Pancreas (tissue), 10 donors: Measurements from ENCODE around the gene SPIRE1. TPM values are rescaled to one million over a fixed set of nuclear protein-coding genes. Genes with fewer than 3 reads are reported as not detected.

Experiments
- ATAC-seq, 4 donors: fragments of 200-7000 bp; cut with Tn5 transposase; one replicate each; pipeline versions ENCODE4 v1.8.0 to v1.9.1; 2020; ENCODE audit warnings: mild to moderate bottlenecking in 4 of 4, moderate library complexity in 4 of 4
- DNase-seq, 6 donors: peaks; one replicate each; pipeline ENCODE4 v3.0.0-alpha.2; 2020
- FAIRE-seq: peaks from 2 replicates; lab custom pipeline; 2012; peaks lifted over from hg19 to GRCh38; lab: Jason Lieb, UNC
- H3K27ac ChIP-seq, 4 donors: fragments of 200-600 bp; sonication (generic); 1 replicate in 3 of 4; 2 replicates in 1 of 4; pipeline versions ENCODE4 v1.5.0 to v1.8.0; 2020
- H3K27me3 ChIP-seq, 4 donors: fragments of 200-600 bp; one replicate each; pipeline ENCODE4 v1.8.0; 2021
- H3K36me3 ChIP-seq, 3 donors: fragments of 200-600 bp; sonication (generic) in 1 of 3; one replicate each; pipeline versions ENCODE4 v1.5.0 to v1.8.0; 2020 to 2021
- H3K4me1 ChIP-seq, 3 donors: fragments of 200-600 bp; one replicate each; pipeline ENCODE4 v1.8.0; 2021
- H3K4me3 ChIP-seq, 4 donors: fragments of 200-600 bp; sonication (generic) in 2 of 4; one replicate each; pipeline versions ENCODE4 v1.5.0 to v1.8.0; 2020 to 2021
- H3K9me3 ChIP-seq, 4 donors: fragments of 200-600 bp; one replicate each; pipeline ENCODE4 v1.8.0; 2021
- CTCF ChIP-seq, 4 donors: fragments of 200-600 bp; sonication (generic) in 3 of 4; IDR thresholded peaks; one replicate each; pipeline versions ENCODE4 v1.5.0 to v1.8.0; 2021; ENCODE audit warnings: antibody characterized with exemption in 4 of 4
- WGBS, 2 donors: extraction: QIAGEN DNeasy Blood & Tissue Kit; methylation state at CpG; one replicate each; pipeline ENCODE4 v1.1.7; 2013; 5-methylcytosine and 5-hydroxymethylcytosine counted together
- intact Hi-C, 3 donors: fragments of 100-400 bp; cut with DNase I; formaldehyde crosslinking; loops; one replicate each; pipeline versions ENCODE4 v1.11.1 to v1.14.2; 2022
- polyA plus RNA-seq, 2 donors: library from polyadenylated mRNA; stranded (reverse); fragments of 200-250 nt; gene quantifications; one replicate each; pipeline ENCODE4 v1.2.3, GENCODE V29; 2013
- total RNA-seq, 6 donors: library from RNA; stranded (reverse); fragmentation: NEBNext Ultra II Directional in 4 of 6; extraction: Animal tissue kit (Norgen Biotek cat#: 25700) in 4 of 6; gene quantifications; one replicate each; pipeline versions ENCODE4 v1.2.1 to v1.2.4, GENCODE V29; 2021 to 2023
- donor health status: healthy with polysubstance abuse.
- donor health status: DM: no; HTN: no; CAD: no; lungs with moderate emphysema.
- donor health status: DM: no; HTN: no; CAD: no.
- donor health status: control.
- donor health status: control.
- donor health status: Bipolar disorder and iron deficiency.
- donor health status: DM: yes; HTN: yes; CAD: no.
- donor health status: DM: no; HTN: no; CAD: no.
- donor health status: DM: no; HTN: no; CAD: no.
- donor health status: DM: yes; HTN: yes; CAD: no.

SPIRE1 gene
- total and polyA plus RNA-seq, 8 donors: 2.9 to 17.6 (median 10.0) TPM

GRCh38 chr18:12534820-12535219 is 123.1 kb downstream of the SPIRE1 start:
- no peak for DNase-seq
- Histone ChIP-seq H3K4me1 (no peaks in the 10 kb centered on the region), H3K27ac (no peak overlapping the region), H3K27me3 (no peaks in the 10 kb centered on the region), H3K36me3 (no peaks in the 10 kb centered on the region), H3K4me3 (no peak overlapping the region), H3K9me3 (no peaks in the 10 kb centered on the region)
- FAIRE-seq: no peak
- 92 to 93% methylated on average over 2 of the region's 2 CpGs for WGBS, 2 donors
- intact Hi-C loops: no loop called here
- ATAC-seq: no peak
- TF ChIP-seq CTCF (IDR thresholded peaks at IDR 0.05): no peak

- Histone ChIP-seq H3K9me3 (no peaks in the 10 kb centered on the region), H3K4me3 (no peak overlapping the region), H3K27ac (no peak overlapping the region), H3K4me1 (no peaks in the 10 kb centered on the region), H3K36me3 (no peaks in the 10 kb centered on the region), H3K27me3 (no peaks in the 10 kb centered on the region)
- ATAC-seq: no peak
- DNase-seq: no peak
- intact Hi-C loops: no loop called here
- TF ChIP-seq CTCF (IDR thresholded peaks at IDR 0.05): no peak
- FAIRE-seq: no peak
- 84 to 86% methylated on average over 3 of the region's 3 CpGs for WGBS, 2 donors
These were observed 125.2 kb downstream of the SPIRE1 start for GRCh38 chr18:12532661-12533060.

- H3K27ac ChIP-seq: no peak overlapping the region
- H3K36me3 ChIP-seq: no peaks in the 10 kb centered on the region
- H3K27me3 ChIP-seq: no peaks in the 10 kb centered on the region
- no peak for TF ChIP-seq CTCF (IDR thresholded peaks at IDR 0.05)
- no peaks in the 10 kb centered on the region for H3K9me3 ChIP-seq
- no peaks in the 10 kb centered on the region for H3K4me1 ChIP-seq
- 54 to 69% methylated on average over 1 of the region's 1 CpG for WGBS, 2 donors
- FAIRE-seq: no peak
- no peak for ATAC-seq
- intact Hi-C loops: no loop called here
- no peak for DNase-seq
- H3K4me3 ChIP-seq: no peak overlapping the region
These were observed 126.2 kb downstream of the SPIRE1 start for GRCh38 chr18:12531749-12532148.

GRCh38 chr18:12520442-12520992 is 137.4 kb downstream of the SPIRE1 start:
- WGBS, 2 donors: 49 to 57% methylated on average over 5 of the region's 5 CpGs
- Histone ChIP-seq H3K4me3 (no peak overlapping the region), H3K9me3 (no peaks in the 10 kb centered on the region), H3K4me1 (no peaks in the 10 kb centered on the region), H3K27me3 (no peaks in the 10 kb centered on the region), H3K27ac (no peak overlapping the region), H3K36me3 (no peaks in the 10 kb centered on the region)
- intact Hi-C loops: no loop called here
- TF ChIP-seq CTCF (IDR thresholded peaks at IDR 0.05): no peak
- FAIRE-seq (no peak), DNase-seq (no peak), ATAC-seq (no peak)

- intact Hi-C loops: no loop called here
- Histone ChIP-seq H3K27ac (no peak overlapping the region), H3K36me3 (no peaks in the 10 kb centered on the region), H3K9me3 (no peaks in the 10 kb centered on the region), H3K27me3 (no peaks in the 10 kb centered on the region), H3K4me1 (no peaks in the 10 kb centered on the region), H3K4me3 (no peak overlapping the region)
- no peak for ATAC-seq
- 82 to 93% methylated on average over 6 of the region's 6 CpGs for WGBS, 2 donors
- no peak for TF ChIP-seq CTCF (IDR thresholded peaks at IDR 0.05)
- no peak for FAIRE-seq
- no peak for DNase-seq
These were observed 138.9 kb downstream of the SPIRE1 start for GRCh38 chr18:12518832-12519531.
